ENCODE data around the gene SYNE1. TPM values are rescaled to one million over a fixed set of nuclear protein-coding genes. Genes with fewer than 3 reads are reported as not detected.

SYNE1 gene
- total and polyA plus RNA-seq, 2 of the 8 experiments (the other 6 are each of a cell fraction or from before 2014, with no cell fraction given) = 2.8 to 5.5 TPM

- no peak for TF ChIP-seq SIX5 (IDR thresholded peaks at IDR 0.05; ENCODE audit: low read depth, low read length)
- TF ChIP-seq CBX8 (IDR thresholded peaks at IDR 0.05; ENCODE audit: borderline replicate concordance, low read depth, low read length) = no peak
- TF ChIP-seq USF2 (IDR thresholded peaks at IDR 0.05; ENCODE audit: low read length) = no peak
- TF ChIP-seq ASH2L (IDR thresholded peaks at IDR 0.05; ENCODE audit: low read length) = no peak
Measured at GRCh38 chr6:152176268-152176667, 460.9 kb downstream of the SYNE1 start (continued).

Data from H1 (cell line).